ENCODE measurements around the gene GAGE12F.
"Not testable (repeated sequence)": the region's sequence is repeated elsewhere in the genome, so short reads cannot be mapped to it uniquely, and the experiment has no call there.

The GAGE12F gene

GRCh38 chrX:49560542-49560941, at the start of gene GAGE12F:
GAGE12F (plus strand) TSS chrX:49560842; CDS start chrX:49561997, 1,155 bp downstream.
- not testable (repeated sequence) for DNase-seq

- DNase-seq = not testable (repeated sequence)
Measured at GRCh38 chrX:49531877-49532276, 28.8 kb upstream of the GAGE12F start, which contains the start of gene GAGE12C. GAGE12C (plus strand) TSS chrX:49532177; CDS start chrX:49533332, 1,155 bp downstream.

- DNase-seq = not testable (repeated sequence)
Measured at GRCh38 chrX:49541433-49541832, 19.2 kb upstream of the GAGE12F start, which contains the start of gene GAGE12D. GAGE12D (plus strand) TSS chrX:49541733; CDS start chrX:49542888, 1,155 bp downstream.

- DNase-seq = not testable (repeated sequence)
Measured at GRCh38 chrX:49550989-49551388, 9.7 kb upstream of the GAGE12F start, which contains the start of gene GAGE12E. GAGE12E (plus strand) TSS chrX:49551289; CDS start chrX:49552444, 1,155 bp downstream.

GRCh38 chrX:49568728-49569127, 8.1 kb downstream of the GAGE12F start:
- DNase-seq = not testable (repeated sequence)

- not testable (repeated sequence) for DNase-seq
Measured at GRCh38 chrX:49569152-49569551, 8.5 kb downstream of the GAGE12F start.

- DNase-seq = not testable (repeated sequence)
Measured at GRCh38 chrX:49570100-49570499, 9.5 kb downstream of the GAGE12F start, which contains the start of gene GAGE12G. GAGE12G (plus strand) TSS chrX:49570400; CDS start chrX:49571555, 1,155 bp downstream.

GRCh38 chrX:49579649-49580048, 19.0 kb downstream of the GAGE12F start, which contains the start of gene GAGE12H:
GAGE12H (plus strand) TSS chrX:49579949; CDS start chrX:49581104, 1,155 bp downstream.
- DNase-seq = not testable (repeated sequence)

GRCh38 chrX:49589196-49589595, 28.6 kb downstream of the GAGE12F start, which contains the start of gene GAGE2A:
GAGE2A (plus strand) TSS chrX:49589496; CDS start chrX:49590651, 1,155 bp downstream.
- DNase-seq = not testable (repeated sequence)

- not testable (repeated sequence) for DNase-seq
Measured at GRCh38 chrX:49589769-49590478, 29.3 kb downstream of the GAGE12F start.

GRCh38 chrX:49590488-49590887, 29.8 kb downstream of the GAGE12F start:
- not testable (repeated sequence) for DNase-seq

- not testable (repeated sequence) for DNase-seq
Measured at GRCh38 chrX:49598720-49599119, 38.1 kb downstream of the GAGE12F start, which contains the start of gene GAGE1. GAGE1 (plus strand) TSS chrX:49599020; CDS start chrX:49600175, 1,155 bp downstream.

- no peak for DNase-seq
Measured at GRCh38 chrX:49610718-49611310, 50.2 kb downstream of the GAGE12F start.
